Stimulated activated CD8-positive, alpha-beta memory T cell treated with anti-CD3 and anti-CD28 coated beads, Interleukin-7, amount 100 ng/mL, for 4 hours (primary cell): ENCODE results near the gene CD109.
"Not testable (repeated sequence)": the region's sequence is repeated elsewhere in the genome, so short reads cannot be mapped to it uniquely, and the experiment has no call there.

Experiments
- DNase-seq, 2 donors: peaks; one replicate each; pipeline ENCODE4 v3.0.0-alpha.2; 2020; ENCODE audit warnings: low read depth in 2 of 2

The CD109 gene

DNA sequence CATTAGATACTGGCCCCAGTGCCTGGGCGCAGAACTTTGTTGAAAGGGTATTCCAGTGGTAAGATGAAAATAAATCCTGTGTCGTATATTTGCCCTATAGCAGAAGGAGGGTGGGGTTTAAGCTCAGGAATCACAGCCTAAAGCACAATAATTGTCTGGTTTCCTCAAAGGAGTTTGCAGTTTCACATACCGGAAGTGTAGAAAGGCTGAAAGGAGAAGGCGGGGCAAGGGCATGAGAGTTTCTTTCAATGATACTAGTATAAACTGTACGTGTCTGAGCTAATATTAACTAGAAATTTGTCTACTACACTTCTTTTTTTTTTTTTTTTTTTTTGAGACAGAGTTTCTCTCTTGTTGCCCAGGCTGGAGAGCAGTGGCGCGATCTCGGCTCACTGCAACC lies 29.2 kb downstream of the CD109 start:
- not testable (repeated sequence) for DNase-seq

DNA sequence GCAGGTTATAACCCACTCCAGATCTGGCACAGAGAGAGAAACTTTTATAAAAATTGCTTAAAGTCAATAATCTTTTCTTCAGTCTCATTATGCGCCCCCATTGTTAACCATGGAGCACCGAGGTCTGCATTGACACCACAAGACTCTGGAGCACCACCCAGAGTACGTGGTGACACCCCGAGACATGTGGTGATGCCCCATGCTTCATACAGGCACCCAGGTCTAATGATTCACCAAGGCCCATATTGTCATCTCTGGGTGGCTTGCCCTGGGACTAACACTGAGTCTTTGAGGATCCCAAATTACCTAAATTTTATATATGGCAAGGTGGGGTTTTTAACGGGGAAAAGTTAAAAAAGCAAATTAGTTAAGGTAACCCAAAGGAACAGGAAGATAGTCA lies 31.1 kb downstream of the CD109 start:
- no peak for DNase-seq

DNA sequence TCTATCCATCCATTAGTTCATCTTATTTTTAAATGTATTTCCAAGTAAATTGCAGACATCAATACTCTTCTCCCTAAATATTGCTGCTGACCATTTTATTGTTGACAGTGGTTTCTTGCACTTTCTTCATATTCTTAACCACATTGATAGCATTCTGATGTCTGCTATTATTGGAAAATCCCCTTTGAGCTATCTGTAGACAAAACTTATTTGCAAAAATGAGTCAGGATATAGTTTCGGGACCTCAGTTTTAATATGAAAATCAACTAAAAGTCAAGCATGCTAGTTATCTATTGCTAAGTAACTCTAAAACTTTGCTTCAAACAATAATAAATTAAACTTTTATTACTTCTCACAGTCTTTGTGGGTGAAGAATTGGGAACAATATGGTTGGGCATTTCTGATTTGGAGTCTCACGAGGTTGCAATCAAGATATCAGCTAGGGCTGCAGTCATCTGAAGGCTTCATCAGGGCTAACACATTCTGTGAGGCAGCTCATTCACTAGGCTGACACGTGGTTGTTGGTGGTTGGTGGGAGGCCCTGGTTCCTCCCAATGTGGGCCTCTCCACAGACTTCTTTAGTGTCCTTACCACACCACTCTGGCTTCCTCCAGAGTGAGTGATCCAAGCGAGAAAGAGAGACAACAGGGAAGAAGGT lies 32.7 kb downstream of the CD109 start:
- DNase-seq = no peak

DNA sequence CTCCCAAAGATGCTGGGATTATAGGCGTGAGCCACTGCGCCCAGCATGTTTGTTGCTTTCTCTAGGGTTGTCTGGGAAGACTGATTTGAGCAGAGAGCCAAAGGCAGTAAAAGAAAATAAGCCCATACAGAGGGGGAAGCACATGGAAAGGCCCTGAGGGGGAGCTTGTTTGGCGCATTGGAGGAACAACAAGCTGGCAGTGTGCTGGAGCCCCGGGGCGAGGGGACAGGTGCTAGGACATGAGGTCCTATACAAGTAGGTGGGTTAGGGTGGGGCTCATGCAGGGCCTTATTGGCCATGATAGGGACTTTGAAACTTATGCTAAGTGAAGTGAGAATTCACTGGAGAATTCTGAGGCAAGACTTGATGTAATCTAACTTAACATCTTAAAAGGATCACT lies 35.3 kb downstream of the CD109 start:
- DNase-seq = no peak

DNA sequence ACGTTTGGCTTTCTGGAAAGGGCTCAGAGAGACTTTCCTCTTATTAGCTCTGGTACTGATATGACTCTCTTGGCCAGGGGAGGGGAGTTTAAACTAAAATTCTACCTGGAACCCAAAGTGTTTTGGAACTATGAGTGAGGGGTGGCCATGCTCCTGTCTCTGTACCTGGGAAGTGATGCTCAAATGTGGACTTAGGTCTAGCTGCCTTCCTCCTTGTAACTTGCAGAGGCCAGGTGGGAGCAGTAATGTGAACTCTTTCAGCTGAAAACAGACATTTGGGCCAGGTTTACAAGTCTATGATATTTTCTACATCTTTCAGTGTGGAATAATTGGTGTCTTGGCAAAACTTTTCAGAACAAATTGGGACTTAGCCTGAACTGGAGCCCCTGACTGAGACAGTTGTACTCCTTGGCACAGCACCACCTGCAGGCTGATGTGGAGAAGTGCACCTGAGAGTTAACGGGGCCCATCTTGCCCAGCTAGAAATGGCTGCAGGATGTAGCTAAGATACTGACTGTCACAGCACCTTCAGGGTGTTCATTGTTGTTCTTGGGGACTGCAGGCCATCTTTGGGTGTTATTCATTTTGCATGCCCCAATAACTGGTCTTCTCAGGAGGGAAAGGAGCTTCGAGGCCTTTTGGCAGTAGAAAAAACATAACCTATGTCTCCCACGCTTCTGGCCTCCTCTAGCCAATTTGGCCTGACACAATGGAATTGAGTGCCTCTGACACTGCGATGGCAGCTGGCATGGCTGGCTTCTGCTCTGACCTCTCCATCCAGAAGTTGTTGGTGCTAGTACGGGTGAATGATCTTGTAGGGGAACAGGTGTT lies 37.1 kb downstream of the CD109 start:
- peak; percentile 34 to 46 for DNase-seq

DNA sequence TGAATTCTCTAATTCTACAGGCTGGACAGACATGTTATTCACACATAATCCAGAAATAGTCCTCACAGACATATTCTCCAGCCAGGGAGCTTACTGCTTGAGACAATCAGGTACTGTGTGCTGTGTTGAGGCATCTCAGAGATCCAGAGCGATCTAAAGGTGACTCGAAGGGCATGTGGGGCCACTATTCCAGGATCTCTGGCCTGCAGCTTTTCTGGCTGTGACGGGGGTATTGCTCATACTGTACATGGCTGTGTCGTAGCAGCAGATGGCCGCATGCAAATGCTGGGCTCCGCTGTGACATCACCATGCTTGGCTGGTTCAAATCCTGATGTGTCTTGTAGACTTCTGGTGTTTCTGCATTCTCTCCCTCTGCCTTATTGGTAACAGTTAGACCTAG lies 37.8 kb downstream of the CD109 start:
- no peak for DNase-seq

DNA sequence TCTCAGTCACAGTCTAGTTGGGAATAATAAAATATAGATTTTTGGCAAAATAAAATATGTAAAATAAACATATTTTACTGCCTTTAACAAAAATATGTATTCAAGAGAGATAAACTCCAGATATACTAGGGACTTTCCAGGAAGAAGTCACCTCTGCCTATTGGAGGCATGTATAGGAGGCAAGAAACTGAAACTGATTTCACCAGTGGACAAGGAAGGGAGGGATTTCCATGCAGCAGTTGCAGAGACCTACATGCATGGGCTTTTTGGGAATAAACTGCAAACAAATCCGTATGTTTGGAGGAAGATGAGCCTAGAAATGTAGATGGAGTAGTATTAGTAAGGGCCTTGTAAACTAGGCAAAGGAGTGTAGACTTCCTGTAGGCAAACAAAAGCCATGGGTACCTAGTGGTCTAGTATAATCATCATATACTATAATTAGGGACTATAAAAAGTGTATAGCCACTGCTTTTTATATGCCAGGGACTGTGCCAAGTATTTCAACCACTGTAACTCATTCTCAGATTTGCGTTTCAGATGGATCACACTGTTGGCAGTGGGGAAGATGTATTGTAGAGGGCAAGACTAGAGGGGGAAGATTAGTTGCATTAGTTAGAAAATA lies 38.9 kb downstream of the CD109 start:
- DNase-seq = no peak

DNA sequence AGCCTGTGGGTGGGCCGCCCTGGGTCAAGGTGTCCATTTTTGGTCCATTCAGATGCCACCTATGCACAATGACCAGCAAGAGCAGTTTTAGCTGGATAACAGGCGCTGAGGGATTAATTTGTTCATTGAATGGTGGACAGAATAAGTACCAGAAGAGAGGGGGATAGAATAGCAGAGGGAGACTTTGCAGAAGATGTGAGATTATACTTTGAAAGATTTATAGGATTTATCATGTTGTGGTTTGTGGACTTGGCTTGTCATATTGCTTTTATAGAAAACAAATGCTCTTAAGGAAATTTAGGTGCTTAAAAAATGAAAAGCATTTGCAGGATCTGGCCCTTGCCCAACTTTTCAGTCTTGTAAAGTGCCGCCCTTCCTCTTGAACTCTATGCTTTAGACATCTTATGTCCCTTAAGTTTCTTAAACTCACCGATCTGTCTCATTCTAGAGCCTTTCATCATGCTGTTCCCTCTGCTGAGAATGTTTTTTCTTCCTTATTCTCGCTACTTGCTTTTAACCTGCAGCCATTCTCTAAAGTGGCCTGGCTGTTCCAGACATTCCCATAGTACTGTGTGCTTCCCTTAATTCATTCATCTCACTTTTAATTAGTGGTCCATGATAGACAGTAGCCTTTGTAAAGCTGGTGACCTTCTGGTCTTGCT lies 42.5 kb downstream of the CD109 start:
- no peak for DNase-seq

DNA sequence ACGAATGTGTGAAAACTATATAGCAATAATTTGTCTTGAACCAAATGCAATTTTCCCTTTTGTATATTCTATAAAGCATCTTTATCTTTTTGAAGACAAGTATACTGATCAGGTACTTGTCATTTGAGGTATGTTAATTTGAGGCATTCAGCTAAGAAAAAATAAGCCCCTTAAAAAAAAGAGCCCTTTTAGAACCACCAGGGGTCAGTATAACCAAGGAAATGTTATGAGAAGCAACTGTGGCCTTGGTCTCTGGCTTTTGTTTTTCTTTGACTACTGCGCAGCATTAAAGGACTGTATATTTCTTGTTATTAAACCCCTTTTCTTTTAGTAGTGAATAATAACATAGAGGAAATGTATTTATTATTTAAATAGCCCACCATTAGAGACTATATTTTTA lies 43.1 kb downstream of the CD109 start:
- DNase-seq = no peak

DNA sequence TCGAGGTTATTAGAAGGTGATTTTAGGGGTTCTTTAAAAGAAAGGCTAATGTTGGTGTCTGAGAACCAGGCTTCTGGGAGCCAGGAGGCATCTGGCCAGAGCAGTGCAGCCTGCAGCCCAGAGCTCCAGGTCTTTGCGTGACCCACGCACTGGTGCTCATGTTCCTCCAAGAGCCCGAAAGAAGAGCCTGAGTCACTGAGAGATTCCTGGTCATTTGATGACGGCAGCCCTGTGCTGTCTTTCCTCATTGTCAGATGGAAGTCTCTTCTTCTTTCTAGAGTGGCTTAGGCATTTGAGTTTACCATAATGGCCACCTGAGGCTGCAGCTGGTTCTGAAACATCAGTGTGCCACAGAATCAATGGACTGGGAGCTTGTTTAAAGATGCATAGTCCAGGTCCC lies 46.4 kb downstream of the CD109 start:
- no peak for DNase-seq

DNA sequence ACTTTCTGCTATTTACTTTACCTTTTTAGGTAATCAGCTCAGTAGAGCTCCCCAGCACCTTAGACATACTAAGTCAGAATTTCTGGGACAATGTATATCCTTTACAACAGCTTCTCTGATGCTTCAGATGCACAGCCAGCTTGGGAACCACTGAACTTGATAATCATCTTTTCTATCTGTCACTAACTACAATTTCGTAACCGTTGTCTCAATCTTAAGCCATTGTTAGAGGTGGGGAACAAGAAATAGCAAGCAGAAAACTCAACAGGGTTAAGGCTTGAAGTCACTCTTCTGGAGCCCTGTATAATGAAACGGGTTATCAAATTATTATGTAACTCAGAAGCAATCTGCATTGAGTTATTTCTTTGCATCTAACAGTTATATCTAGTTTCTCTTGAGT lies 47.1 kb downstream of the CD109 start:
- no peak for DNase-seq

DNA sequence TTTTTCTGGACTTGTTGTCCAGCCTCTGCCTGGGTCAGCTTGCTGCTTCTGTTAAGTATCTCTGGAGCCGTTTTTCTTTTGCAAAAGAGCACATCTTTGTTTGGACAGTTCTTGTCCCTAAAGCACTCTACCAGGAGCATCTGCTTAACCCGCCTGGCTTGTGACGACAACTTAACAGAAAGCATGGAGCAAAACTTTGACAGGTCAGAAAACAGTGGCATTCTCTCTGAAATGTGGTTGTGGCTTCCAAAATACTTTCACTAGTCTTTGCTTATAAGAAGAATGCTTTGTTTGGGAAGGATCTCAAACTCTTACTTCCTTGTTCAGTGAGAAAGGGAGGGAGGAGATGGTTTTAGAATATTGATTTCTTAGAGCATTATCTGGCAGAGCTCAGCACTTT lies 47.6 kb downstream of the CD109 start:
- DNase-seq = no peak

DNA sequence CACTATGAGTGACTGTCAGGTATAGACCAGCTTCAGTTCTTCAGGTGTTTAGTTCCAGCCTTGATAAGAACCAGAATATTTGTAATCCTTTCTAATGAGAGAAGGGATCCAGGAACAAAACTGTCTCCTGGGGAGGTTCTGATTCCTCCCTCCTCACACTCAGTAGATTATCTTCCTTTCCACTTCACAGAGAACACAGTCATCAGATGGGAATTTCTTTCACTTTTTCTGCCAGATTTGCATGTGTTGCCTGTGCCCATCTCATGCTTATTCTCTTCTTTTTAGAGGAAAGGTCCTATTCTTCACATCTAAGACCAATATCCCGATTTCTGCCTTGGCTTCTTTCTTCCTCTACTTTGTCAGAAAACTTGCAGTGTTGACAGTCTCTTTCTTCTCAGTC lies 50.8 kb downstream of the CD109 start:
- DNase-seq = no peak

DNA sequence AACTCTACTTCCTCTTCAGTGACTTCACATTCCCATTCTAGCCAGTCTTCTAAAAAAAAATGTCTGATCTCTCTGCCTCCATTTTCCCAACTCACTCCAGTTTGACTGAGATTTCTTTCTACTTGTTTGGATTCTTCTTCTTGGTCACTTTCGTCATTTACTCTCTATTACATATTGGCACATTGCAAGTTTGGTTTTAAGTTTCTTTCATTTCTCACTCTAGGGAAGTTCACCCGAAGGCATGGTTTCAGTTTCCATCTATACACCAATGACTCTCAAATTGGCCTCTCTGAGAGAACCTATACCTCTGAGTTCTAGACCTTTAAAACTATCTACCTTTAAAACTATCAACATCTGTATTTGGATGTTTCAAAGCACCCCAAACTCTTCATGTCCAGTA lies 51.3 kb downstream of the CD109 start:
- no peak for DNase-seq

DNA sequence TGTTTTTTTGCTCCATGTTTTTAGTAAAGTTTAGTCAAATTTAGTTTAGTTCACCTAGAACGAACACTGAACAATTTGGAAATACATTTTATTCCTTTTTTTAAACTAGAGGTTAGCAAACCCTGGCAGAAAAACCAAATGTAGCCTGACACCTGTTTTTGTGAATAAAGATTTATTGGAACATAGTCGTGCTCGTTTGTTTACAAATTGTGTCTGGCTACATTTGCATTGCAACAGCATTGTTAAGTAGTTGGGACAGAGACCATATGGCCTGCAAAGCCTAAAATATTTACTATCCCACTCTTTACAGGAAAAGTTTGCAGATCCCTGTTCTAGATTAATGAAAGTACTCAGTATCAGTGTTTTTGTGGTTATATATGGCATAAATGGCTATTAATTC lies 56.9 kb downstream of the CD109 start:
- DNase-seq = no peak

DNA sequence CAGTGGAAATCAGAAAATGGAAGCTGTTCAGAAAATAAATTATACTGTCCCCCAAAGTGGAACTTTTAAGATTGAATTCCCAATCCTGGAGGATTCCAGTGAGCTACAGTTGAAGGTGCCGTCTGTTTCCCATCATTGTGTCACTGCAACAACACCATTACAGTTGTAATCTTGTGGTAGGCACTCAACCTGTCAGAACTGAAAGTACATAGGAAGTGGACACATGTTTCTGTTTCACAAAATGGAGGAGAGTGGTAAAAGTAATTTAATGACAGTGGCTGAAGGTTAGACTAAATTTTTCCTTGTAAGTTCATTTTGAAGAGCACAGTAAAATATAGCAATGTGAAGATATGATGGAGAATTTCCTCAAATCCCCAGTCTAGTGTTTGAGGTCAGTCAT lies 70.0 kb downstream of the CD109 start:
- DNase-seq = no peak

DNA sequence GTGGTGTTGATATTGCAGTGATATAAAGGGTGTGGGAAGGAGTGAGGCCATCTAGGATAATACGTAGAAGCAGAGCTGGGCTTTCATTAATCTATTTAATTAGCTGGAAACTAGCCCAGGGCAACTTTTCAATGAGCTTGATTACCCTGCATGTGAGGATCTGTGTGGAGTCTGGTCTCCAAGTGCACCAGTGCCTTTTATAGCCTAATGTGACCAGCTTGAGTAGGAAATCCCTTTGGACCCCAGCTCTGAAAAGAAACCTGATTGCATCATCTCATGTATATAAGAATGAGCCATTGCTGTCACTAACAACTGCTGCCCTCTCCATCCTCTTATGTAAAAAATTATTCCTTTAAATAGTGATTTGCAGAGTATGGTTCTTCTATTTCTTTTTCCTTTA lies 72.6 kb downstream of the CD109 start:
- no peak for DNase-seq

DNA sequence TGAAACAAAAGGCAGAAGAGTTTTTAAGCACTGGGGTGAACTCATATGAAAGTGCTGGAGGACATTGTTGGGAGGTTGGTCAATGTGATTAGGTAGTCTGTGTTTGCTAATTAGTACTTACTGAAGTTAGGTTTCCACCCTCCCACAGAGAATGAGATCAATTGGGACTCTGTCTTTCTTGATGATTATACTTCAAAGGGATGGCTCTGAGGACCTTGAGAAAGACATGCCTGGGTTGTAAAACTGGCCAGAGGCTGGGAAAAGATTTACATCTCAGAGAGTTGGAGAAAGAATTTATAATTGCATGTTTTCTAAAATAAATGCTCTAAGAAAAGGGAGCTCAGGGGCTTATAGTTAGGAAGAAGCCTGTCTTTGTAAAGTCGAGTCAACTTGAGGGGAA lies 74.0 kb downstream of the CD109 start:
- no peak for DNase-seq

DNA sequence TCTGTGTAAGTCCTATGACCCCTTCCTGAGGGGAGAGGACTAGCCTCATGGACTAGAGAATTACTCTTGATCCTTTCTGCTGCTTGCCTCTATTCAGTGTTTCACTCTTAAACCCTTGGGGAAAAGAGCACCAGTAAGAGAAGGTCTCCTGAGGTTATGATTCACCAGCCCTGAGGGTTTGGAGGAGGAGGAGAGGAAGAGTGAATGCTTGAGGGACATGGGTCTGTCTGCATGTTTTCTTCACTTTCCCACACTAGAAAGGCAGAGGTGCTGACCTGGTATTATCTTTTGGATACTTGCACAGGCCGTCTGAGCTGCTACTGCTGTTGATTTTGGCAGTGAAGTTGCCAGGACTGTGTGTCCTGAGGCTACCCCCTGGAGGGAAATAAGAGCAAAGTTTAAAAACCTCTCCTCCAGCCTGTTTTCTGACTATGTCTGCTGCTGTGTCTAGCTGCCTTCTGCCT lies 78.3 kb downstream of the CD109 start:
- DNase-seq = no peak

DNA sequence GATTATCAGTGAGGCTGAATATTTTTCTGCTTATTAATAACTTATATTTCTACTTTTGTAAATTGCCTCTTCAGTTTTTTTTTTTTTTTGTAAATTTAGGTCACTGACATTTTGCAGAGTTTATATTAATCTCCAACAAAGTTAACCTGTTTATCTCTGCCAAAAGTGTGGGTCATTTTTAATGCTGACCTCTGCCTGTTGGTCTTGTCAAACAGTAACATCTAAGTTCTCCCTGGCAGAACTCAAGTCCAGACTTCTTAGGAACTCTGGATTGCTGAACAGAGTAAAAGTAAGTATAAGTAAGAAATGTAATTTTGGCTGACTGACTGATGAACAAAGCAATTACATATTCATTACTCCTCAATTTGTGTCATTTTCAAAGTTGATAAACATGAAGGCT lies 83.9 kb downstream of the CD109 start:
- no peak for DNase-seq

DNA sequence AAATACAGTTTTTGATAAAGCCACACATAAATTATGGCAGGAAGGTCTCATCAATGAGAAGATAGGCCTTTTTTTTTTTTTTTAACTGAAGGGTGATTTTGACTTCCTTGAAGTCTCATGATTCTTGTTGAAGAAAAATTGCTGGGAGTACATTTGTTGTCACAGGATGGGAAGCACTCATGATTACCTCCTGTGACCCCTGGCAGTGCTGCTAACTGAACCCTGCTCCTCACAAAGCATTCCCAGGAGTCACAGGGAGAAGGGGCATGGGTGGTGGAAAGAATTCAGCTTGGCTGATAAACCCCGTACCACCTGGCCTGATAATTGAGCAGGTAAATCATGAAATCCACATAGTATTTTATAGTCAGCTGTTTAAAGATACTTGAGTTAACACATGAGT lies 86.9 kb downstream of the CD109 start:
- DNase-seq = no peak

DNA sequence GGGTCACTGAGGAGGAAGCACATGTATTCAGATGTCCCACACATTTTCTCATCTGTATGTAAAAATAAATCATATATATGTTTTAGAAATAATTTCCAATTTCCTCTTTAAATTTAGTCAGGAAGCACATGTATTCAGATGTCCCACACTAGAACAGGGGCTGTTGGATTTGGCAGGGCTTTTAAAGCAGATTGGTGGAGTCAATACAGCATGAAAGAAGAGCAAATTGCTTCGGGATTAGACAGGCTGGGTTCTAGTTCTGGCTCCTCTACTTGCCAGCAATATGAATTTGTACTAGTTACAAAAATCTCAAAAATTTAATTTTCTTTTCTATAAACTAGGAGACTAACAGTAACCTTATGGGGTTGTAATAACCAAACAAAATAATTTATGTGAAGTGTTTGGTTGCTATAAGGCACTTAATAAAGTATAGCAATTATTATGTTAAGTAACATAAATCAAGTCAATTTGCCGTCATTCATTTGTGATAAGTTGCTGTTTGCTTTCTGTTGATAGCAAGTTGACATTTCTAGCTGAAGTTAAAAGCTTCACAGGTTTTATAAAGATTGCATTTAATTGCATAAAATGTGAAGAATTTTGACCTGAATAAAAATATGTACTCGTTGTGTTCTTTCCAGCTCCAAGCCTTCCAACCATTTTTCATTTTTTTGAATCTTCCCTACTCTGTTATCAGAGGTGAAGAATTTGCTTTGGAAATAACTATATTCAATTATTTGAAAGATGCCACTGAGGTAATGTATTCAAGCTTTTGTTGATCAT lies 88.9 kb downstream of the CD109 start:
- DNase-seq = no peak
